Hippocampal formation (tissue), 2 donors: ENCODE results near the gene TXLNB.
A peak's percentile ranks its signal among the peaks of the same experiment; 100 is the strongest.
"Not testable (repeated sequence)": the region's sequence is repeated elsewhere in the genome, so short reads cannot be mapped to it uniquely, and the experiment has no call there.

Experiments used
- DNase-seq, 2 donors: peaks; one replicate each; lab custom pipeline; 2025; lab: John Stamatoyannopoulos, UW

Gene TXLNB

GRCh38 chr6:139234193-139234592 is 57.6 kb downstream of the TXLNB start:
- not testable (repeated sequence) for DNase-seq

GRCh38 chr6:139231206-139231605 is 60.6 kb downstream of the TXLNB start:
- DNase-seq, result no peak

- DNase-seq, result peak in 1 of 2 donors; percentile 4
Observed at GRCh38 chr6:139230391-139230840, 61.4 kb downstream of the TXLNB start.

- not testable (repeated sequence) for DNase-seq
Observed at GRCh38 chr6:139228387-139228786, 63.4 kb downstream of the TXLNB start.

GRCh38 chr6:139219746-139220145 is 72.1 kb downstream of the TXLNB start:
- DNase-seq, result no peak

- peak; percentile 82 to 83 for DNase-seq
Observed at GRCh38 chr6:139219271-139219729, 72.5 kb downstream of the TXLNB start.

- DNase-seq, result not testable (repeated sequence)
Observed at GRCh38 chr6:139212460-139212859, 79.3 kb downstream of the TXLNB start.

GRCh38 chr6:139210766-139211165 is 81.0 kb downstream of the TXLNB start:
- DNase-seq, result not testable (repeated sequence)

GRCh38 chr6:139205843-139206242 is 86.0 kb downstream of the TXLNB start:
- no peak for DNase-seq

- DNase-seq, result no peak
Observed at GRCh38 chr6:139204978-139205377, 86.8 kb downstream of the TXLNB start.

GRCh38 chr6:139201378-139201777 is 90.4 kb downstream of the TXLNB start:
- DNase-seq, result no peak

GRCh38 chr6:139198529-139199288 is 93.1 kb downstream of the TXLNB start:
- DNase-seq, result no peak

GRCh38 chr6:139194740-139195139 is 97.1 kb downstream of the TXLNB start:
- no peak for DNase-seq
